HT-29 (cell line): ENCODE measurements around the gene COQ9. TPM values are rescaled to one million over a fixed set of nuclear protein-coding genes. Genes with fewer than 3 reads are reported as not detected.
A peak's percentile ranks its signal among the peaks of the same experiment; 100 is the strongest.

Experiments used
- DNase-seq: peaks from one replicate; pipeline ENCODE4 v3.0.0-alpha.2; 2015; ENCODE audit warnings: low spot score
- total RNA-seq: library from RNA; depleted of rRNA; stranded (reverse); fragments of >200 nt; shearing (Covaris generic); gene quantifications from 2 replicates; pipeline ENCODE4 v1.2.3, GENCODE V29; 2014

The COQ9 gene
- total RNA-seq, 1 experiment from 2014 or later, result 54.1 TPM

DNA sequence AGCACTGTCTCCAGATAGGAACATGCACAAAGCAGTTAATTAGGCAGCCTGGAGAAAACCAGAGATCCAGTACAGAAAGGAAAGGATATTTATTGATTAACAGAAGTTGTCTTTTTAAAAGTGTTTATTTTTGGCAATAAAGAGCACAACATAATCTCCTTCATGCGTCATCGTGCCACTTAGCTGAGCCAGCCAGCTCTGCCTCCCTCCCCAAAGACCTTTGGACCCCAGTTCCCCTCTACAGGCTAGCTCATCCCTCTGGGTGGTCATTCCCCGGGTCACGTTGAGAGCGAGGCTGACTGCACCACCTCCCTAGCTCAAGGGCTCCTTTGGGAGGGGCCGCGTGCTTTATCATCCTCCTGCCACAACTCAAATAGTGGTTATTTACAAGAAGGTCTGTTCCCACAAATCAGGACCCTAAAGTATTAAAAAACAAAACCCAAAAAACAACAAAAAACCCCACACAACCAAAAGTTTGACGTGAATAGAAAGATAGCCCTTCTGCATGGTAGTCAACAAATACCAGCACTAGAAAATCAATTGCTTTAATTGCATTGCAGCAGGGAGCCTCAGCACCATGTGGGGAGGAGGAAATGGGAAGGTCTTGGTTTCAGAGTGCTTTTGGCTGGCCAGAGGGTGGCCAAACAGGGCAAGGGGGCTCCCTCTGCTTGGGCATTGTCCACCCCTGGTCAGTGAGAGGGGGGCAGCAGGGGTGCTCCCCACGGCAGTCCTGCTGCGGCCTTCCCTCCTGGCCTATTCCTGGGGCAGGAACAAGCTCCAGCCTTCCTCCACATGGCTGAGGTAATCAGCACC is 24.8 kb downstream of the COQ9 start:
- peak; percentile 46 for DNase-seq

DNA sequence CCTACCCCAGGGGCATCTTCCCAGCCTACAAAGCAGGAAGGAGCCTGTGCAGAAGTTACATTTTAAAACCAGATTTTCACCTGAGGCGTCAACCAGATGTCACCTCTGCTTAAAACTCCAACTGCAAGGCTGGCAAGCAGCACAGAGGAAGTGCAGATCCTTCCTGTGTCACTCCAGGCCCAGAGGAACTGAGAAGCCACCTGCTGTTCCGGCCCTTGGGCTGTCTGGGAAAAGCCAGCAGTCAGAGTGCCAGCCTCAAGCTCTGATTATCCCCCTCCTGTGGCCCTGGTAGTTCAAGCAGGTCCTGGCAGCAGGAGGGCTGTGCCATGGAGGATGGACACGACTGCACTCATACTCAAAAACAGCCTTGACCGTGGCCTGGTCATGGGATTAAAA is 25.4 kb downstream of the COQ9 start:
- DNase-seq, result peak; percentile 22

DNA sequence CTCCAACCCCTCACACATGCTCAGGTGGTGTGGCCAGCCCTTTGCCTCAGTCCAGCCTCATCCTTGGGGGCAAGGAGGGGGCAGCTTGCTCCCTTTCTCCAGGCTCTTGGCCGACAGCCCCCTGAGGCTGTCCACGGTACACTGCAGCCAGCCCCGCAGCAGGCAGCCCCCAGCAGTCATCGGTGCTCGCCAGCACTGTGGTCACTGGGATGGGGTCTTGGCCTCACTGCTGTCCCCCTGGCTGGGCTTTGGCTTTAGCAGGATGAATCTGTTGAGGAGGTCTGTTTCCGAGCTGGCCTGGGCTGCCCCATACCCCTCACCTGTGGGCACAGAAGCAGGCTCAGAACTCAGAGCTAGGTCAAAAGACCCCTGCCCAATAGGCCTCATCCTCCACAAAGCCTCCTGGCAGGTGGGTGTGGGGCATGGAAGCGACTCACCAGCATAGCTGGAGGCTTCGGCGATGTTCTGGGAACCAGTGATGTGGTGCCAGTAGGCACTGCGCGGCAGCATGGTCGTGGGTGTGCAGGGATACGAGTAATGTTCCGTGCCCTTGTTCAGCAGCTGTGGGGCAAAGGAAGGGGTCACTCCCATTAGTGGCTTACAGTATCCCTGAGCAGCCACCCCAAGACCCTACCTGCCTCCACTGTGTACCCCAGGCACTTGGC is 26.0 kb downstream of the COQ9 start:
- DNase-seq, result no peak

DNA sequence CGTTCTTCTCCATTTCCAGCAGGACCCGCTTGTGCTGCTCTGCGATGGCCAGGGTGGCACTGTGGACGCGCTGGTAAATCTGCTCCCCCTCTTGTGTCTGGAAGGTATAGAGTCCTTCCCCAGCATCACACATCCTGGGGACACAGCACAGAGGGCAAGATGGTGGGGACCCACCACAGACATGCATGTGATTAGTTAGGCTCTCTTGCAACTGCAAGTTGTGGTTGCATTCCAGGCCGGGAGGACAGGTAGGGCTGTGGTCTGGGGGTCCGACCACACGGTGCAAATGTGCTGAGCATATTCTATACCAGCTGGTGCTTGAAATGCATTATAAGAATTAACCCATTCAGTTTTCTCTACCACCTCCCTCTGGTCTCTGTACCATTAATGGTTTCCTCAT is 26.6 kb downstream of the COQ9 start:
- DNase-seq, result no peak

DNA sequence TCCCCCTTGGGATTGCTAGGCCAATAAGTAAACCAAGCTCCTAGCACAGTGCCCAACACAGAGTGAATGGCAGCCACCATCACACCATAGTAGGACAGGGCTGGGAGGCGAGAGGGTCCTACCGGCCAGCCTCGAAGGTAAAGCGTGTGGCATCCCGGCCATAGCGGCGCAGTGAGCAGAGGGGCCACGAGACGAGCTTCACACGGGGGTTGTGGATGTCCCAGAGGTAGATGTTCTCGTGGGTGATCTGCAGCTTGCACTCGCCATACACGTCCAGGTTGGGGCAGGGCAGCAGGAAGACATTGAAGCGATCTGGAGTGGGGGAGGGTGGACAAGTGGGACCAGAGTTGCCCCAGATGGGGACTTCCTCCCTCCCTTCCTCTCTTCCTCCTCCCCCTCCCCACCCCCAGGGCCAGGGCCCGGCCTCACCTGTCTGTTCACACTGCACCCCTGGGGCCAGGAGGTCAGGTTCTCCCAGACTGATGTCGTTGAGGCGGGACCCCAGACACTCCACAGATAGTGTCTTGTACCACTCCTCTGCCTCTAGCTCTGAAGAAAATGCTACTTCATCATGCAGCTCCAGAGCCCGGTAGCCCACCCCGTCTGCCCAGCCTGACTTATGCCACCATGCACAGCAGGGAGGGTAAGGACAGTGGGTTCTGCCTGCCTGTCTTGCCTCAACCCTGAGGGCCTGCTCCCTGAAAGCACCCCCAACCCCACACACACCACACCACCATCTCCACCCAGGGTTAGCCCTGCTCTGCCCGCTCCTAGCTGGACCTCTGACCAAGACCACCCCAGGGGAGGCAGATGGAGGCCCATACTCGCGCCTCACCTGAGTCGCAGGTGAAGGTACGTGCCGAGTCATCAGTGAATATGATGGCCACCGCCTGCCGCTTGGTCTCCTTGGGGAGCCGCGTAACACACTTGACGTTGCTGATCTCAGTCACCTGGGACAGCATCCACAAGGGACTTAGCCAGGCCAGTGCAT is 27.7 kb downstream of the COQ9 start:
- no peak for DNase-seq

DNA sequence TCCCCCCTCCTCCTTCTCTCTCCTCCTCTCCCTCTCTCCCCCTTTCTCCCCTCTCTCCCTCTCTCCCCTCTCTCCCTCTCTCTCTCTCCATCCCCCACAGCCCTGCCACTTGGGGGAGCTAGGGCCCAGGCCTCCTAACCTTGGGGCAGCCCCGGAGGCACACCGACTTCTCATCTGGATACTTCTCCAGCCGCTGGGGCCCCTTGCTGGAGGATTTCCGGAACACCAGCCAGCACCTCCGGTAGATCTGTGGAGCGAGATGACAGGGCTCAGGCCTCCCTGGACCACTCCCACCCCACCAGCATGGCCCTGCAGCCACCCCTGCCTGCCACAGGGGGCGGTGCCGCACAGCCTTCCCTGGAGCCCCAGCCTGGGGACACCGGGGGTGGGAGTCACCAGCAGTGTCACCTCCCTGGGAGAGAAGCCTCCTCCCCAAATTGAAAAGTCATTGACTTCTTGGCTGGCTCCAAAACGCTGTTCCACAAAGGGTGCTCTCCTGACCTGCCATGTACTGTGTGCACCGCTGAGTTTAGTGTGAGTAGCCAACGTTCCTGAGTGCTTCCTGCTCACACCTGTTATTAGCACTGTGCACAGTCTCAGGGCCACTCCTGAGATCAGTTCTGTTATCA is 28.5 kb downstream of the COQ9 start:
- DNase-seq, result peak; percentile 34

DNA sequence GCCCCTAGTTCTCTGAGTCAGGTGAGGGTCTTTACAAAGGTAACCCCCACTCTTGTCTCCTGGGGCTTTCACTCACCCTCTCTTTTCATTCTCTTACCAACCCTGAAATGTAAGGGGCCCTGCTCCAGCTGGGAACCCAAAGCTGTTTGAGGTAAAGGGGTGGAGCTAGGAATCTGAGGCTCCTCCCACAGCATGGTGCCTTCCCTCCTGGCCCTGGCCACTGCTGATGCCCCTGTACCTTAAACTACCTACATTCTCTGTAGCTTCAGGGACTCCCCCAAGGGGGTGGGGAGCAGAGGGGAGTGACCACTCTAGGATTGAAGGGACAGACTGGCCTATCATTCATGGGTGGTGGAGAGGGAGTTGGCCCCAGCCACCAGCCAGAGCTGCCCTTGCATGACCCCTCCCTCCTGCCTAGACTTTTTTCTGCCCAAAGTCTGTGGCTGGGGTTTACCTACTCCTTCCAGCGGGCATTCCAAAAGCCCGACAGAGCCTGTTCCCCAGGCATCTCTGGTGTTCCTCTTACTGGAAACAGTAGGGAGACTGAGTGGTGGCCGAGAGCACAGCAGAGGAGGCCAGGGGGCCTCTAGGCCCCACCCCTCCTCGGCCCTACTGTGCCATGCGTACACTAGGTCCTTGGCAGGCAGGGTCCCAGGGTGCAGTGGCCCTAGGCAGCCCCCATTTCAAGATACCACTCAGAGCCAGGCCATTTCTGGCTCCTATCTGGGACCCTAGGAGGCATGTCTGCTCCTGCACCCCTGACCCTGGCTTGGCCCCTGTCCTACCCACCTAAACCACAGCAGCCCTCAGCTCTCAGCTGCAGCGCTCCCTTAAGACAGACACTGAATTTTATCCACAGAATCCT is 29.5 kb downstream of the COQ9 start:
- DNase-seq, result no peak

DNA sequence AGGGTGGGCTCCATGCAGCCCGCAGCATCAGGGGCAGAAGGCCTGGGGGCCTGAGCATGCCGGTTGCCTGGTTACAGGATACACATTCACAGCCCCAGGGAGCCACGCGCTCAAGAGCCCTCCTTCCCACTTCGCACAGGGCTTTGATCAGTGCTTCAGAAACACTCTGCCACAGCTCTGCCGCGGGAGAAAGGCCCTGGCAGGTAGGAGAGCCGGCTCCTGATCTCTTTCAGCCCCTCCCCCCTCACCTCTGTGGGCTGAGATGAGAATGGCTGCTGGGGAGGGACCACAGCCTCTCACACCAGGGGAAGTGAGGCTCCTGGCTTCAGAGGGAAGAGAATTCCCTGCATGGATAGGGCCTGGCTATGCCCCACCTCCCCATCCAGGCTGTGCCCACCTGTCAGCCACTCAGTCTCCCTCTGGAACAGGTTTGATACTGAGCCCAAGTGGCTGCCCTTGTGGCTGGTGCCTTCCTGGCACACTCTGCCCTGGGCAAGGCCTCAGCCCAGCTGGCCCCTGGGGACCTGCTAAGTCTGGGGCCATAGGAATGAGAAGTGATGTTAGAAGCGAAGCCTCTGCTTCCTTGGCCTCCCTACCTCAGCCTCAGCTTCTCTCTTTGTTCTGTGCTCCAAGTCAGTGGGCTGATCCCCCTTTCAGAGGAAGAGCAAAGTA is 30.4 kb downstream of the COQ9 start:
- no peak for DNase-seq

DNA sequence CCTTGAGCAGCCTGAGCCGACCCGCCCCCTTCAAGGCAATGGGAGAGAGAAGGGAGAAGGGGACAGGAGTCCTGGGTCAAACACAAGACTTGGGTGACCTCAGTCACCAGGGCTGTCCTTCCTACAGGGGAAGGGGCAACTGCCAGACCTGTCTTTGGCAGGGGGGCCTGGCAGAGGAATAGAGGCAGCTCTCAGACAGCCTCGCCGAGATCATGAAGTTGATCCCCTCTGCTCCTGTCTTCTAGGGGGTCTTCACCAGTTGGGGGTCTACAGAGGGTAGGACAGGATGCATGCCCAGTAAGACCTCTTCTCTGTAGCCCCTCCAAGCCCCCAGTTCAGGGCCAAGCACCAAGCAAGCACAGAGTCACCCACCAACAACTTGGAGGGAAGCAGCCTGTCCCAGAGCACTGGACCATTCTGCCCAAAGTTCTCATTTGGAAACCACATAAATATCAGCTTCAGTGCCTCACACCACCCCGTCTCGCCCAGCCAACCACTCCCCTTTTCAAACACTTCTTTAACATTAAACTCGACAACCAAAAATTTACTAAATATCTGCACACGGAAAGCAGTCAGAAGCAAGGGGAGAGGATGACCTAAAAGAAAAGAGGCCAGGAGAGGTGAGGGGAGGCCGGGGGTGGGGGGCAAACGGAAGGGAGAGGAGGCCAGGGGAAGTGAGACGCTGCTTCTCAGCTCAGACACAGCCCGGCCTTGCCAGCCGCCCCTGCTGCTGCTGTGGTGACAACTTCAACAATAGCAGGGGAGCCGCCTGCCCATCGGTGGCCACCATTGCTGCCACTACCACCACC is 31.3 kb downstream of the COQ9 start:
- DNase-seq, result no peak

DNA sequence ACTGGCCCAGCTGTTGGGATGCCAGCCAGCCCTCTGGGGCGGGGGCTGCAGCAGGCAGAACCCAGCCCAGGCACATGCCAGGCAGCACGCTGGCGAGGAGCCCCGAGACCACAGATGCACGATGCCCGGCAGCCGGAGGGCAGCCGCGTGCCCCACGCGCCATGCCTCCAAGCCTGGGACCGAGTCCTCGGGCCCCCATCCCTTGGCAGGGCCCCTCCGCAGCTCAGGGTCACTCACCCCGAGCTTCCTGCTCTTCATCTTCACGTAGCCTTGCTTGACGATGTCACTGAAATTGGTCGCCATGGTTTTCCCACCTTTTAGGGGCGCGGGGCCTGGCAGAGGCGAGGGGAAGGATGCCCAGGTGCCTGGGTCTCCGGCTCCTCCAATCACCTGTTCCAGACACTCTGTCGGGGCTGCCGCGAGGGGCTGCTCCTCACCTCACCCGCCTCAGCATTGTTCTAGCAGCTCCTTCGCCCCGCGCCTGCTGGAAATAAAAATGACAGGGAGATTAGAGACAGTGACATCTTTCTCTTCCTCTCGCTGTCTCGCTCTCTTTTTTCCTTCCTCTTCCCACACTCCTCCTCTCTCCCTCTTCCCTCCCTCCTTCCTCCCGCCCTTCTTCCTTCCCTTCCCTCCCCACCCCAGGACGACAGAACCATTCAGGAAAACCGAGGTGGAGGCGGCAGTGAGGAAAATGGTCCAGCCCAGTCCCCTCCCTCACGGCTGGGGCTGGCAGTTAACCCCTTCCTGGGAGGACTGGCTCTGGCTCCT is 32.1 kb downstream of the COQ9 start:
- DNase-seq, result peak; percentile 89

DNA sequence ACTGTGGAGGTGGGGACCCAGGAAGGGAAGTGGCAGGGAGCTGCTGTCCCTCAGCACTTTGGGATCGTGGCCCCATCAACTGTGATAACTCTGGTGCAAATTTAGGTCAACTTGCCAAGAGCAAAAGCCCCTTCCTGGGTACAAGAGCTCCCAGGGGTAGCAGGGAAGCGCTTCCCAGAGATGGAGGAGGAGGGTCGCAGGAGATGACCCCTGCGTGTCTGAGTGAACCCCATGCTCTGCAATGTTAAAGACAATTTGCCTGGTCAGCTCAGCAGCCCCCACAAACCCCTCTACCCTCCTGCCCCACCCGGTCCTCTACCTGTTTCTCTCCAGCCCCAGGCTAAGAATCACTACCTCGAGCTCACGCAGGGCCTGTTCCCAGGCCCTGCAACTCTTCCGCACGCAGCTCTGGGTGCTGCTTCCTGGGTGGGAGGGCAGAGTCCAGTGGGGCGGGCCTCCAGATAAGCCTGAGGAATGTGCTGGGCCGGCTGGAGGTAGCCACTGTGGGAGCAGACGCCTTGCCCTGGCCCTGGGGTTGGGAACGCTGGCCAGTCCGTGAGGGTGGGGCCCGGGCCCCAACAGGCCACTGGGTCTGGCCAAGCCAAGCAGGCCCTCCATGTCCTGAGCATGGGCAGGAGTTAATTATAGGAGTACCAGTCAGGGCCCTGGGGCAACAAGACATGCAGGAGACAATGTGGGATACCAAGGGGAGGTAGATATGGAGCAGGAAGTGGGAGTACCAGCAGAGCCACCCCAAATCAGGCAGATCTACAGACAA is 32.9 kb downstream of the COQ9 start:
- peak; percentile 88 for DNase-seq

DNA sequence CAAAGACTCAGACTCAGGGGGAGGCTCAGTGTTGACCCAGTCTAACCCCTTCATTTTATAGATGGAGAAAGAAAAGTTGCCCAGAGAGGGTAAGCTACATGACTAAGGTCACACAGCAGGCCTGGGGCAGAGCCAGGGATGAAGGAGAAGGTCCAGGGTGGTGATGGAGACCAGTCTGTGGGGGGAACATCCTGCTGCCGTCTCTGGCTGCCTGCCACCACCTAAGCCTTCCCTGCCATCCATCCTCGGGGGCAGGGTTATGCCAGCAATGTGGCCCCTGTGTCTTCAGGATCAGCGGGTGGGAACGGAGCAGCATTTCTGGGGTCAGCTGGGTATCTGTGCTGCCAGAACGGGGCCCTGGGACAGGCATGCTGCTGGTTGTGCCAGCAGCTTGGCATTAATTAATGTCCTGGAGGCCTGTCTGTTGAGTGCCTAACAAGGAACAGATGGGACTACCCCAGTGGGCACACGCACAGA is 33.5 kb downstream of the COQ9 start:
- no peak for DNase-seq

DNA sequence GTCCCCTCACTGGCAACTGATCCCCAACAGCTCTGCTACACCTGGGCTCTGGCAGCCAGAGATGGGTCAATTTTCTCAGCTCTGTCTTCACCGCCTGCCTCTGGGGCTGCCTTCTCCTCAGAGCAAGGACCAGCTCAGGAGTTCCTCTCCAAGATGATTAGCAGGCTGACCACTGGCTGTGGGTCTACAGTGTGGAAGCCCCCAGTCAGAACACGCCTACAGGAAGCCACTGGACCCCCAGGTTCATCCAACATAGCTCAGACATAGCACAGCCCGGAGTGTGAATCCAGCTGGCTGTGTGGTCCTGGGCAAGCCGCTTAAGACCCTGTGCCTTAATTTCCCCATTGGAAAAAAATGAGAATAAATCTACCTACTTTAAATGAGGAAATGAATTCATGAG is 34.1 kb downstream of the COQ9 start:
- no peak for DNase-seq

DNA sequence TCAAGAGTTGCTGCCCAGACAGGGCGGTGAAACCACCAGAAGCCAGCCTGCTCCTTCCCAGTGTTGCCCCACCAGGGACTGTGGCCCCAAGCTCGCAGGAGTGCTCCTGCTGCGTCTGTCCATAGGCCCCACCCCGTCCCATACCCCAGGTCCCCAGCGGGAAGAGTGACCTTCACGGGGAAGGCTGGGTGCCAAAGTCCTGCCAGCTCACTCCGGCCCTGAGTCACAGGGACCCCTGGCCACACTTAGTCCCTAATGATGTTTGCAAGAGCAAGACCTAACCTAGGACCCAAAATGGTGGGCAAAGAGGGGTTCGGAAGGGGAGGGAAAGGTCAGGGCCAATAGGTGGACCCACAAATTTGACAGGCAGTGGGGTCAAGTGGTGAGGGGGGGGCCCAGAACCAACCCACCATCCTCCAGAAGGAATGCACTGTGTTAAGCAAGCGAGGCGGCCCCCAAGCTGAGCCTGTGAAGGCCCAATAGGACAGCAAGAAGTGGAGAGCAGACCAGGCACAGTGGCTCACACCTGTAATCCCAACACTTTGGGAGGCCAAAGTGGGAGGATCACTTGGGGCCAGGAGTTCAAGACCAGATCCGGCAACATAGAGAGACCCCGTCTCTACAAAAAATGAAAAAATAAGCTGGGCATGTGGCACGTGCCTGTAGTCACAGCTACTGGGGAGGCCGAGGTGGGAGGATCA is 35.7 kb downstream of the COQ9 start:
- DNase-seq, result no peak

DNA sequence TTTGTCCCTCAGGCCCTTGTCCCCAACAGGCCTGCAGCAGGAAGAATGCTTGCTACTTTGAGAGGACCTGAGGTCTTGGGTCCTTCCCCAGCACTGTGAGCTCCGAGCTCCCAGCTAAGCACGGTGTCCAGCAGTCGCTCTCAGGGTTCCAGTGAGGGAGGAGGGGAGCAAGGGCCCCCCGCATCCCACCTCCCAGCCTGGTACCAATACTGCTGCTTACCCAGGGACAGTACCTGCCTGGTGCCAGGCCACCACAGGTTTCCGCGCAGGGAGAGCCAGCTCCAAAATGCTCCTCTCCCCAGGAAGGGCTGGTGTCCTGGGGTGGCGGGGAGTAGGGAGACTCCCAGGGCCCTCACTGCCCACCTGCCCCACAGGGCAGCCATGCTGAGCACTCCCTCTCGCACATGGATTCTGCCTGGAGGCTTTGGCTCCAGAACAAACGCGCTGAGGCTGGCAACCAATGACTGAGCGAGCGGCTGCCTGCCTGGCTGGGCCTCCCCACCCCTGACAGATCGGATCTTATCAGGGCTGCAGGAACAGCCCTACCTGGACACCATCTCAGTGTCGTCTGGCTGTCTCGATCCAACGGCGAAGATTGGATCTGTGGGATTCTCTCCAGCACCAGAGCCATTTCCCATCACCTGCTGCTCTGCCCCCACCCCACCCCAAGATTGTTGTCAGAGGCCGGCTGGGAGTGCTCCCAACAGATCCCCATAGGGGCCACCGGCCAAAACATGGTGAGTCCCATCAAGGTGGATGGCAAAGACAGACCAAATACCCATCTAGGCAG is 36.6 kb downstream of the COQ9 start:
- DNase-seq, result no peak

DNA sequence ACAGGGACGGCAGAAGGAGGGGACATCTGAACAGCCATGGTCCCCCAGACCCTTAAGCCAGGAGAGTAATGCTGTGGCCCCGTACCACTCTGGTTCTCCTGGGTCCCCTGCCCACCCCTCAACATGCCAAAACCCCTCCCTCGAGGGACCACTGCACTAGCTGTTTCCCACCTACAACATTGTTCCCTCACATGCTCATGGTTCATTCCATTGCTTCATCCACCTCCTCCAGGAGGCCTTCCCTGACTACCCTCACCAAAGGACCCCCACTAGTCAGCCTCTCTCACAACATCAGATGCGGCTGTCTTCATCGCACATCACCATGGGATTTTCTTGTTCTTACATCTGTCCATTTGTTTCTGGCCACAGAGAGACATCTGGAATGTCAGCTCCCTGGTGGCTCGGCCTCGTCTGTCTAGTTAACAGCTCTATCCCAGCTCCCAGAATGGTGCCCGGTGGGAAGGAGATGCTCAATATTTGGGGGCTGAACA is 37.3 kb downstream of the COQ9 start:
- no peak for DNase-seq
